22Rv1 (cell line): Measurements from ENCODE around the gene CAMK1D.

ENCODE experiments used
- ZFX ChIP-seq: fragments of 450-650 bp; IDR thresholded peaks from 2 replicates; pipeline ENCODE4 v1.6.1; 2017; ENCODE audit warnings: antibody characterized with exemption, borderline replicate concordance
- TF ChIP-seq, protein P1 (sequence below): fragments of 450-650 bp; IDR thresholded peaks from 2 replicates; pipeline ENCODE4 v1.5.1; 2017; ENCODE audit warnings: mild to moderate bottlenecking

- TF ChIP-seq, protein P1, sequence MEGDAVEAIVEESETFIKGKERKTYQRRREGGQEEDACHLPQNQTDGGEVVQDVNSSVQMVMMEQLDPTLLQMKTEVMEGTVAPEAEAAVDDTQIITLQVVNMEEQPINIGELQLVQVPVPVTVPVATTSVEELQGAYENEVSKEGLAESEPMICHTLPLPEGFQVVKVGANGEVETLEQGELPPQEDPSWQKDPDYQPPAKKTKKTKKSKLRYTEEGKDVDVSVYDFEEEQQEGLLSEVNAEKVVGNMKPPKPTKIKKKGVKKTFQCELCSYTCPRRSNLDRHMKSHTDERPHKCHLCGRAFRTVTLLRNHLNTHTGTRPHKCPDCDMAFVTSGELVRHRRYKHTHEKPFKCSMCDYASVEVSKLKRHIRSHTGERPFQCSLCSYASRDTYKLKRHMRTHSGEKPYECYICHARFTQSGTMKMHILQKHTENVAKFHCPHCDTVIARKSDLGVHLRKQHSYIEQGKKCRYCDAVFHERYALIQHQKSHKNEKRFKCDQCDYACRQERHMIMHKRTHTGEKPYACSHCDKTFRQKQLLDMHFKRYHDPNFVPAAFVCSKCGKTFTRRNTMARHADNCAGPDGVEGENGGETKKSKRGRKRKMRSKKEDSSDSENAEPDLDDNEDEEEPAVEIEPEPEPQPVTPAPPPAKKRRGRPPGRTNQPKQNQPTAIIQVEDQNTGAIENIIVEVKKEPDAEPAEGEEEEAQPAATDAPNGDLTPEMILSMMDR, result no peak
- TF ChIP-seq ZFX, result no peak
Measured at GRCh38 chr10:12843296-12843945, 494.1 kb downstream of the CAMK1D start.
